HepG2 (cell line): ENCODE results near the gene ZER1.

Experiments
- EP300 ChIP-seq, 3 experiments: sonication (generic) in 1 of 3; formaldehyde crosslinking in 1 of 3; IDR thresholded peaks; 2 replicates each; pipeline versions ENCODE4 v1.5.1 to v1.6.1; 2011 to 2020; ENCODE audit warnings: low read depth in 2 of 3, low read length in 2 of 3, borderline replicate concordance in 1 of 3, improper control_type of control experiment in 1 of 3, mild to moderate bottlenecking in 1 of 3, missing genetic modification reagents in 1 of 3, moderate library complexity in 1 of 3
- SRSF4 ChIP-seq: fragments of 200-400 bp; formaldehyde crosslinking; IDR thresholded peaks from one replicate; pipeline ENCODE4 v1.6.1; 2018; ENCODE audit warnings: mild to moderate bottlenecking, low read depth, low read length, moderate library complexity; ENCODE audit not compliant: poor library complexity, severe bottlenecking
- YY1 ChIP-seq: IDR thresholded peaks from 2 replicates; pipeline ENCODE4 v1.6.1; 2011; ENCODE audit warnings: low read length, low read depth, moderate library complexity, mild to moderate bottlenecking; ENCODE audit not compliant: insufficient read depth, insufficient replicate concordance
- ZNF317 ChIP-seq: sonication (generic); formaldehyde crosslinking; IDR thresholded peaks from 2 replicates; pipeline ENCODE4 v1.5.0; 2020; ENCODE audit warnings: mild to moderate bottlenecking, missing genetic modification reagents

DNA sequence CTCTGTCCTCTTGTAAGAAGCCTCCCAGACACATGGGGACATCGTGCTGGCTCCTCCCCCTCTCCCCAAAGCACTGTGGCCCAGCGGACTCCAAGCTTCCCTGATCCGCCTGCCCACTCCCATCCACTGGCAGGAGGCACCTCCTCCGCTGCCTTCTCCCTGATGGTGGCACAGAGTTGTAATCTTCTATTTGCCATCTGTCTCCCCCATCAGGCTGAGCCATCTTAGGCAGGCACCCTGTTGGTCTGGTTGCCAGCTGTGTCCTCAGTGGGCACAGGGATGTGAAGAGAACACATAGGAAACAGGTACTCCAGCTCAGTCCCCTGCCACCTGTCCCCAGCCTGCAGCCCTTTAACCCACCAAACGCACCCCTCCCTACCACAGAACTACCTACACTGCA is 42.4 kb downstream of the ZER1 start:
- TF ChIP-seq ZNF317 (CRISPR knock-in tag) (no peak), SRSF4 (no peak), EP300 (IDR thresholded peaks at IDR 0.05; ENCODE audit: low read depth in 2 of 2, low read length in 2 of 2) (no peak), EP300 (CRISPR knock-in tag; IDR thresholded peaks at IDR 0.05; ENCODE audit: borderline replicate concordance) (no peak), YY1 (no peak)
